ENCODE results near the gene PPP2R5A.

GRCh38 chr1:212297338-212297737 is 12.1 kb downstream of the PPP2R5A start:
- TF ChIP-seq ZNF211 (tag by site-specific recombination; IDR thresholded peaks at IDR 0.05; ENCODE audit: low read depth) (no peak), CTCF (tag by site-specific recombination; IDR thresholded peaks at IDR 0.05) (no peak), REST (tag by site-specific recombination; IDR thresholded peaks at IDR 0.05) (no peak)

All from HEK293 (cell line).